SU-DHL-6 (cell line): ENCODE results near the gene SLC8A2.

Experiments
- H2AFZ ChIP-seq: fragments of 200-600 bp; sonication (generic); 2 replicates; pipeline ENCODE4 v1.6.1; 2014; ENCODE audit warnings: low read depth, mild to moderate bottlenecking, moderate library complexity, mixed read lengths, antibody characterized with exemption, low read length; ENCODE audit not compliant: severe bottlenecking
- H3F3A ChIP-seq: fragments of 200-600 bp; shearing (Covaris generic); 2 replicates; pipeline ENCODE4 v1.6.0; 2016; ENCODE audit warnings: antibody characterized with exemption, mild to moderate bottlenecking; ENCODE audit not compliant: insufficient read depth
- H3K27ac ChIP-seq: fragments of 200-600 bp; sonication (generic); 2 replicates; pipeline ENCODE4 v1.5.1; 2016; ENCODE audit warnings: low read depth, mild to moderate bottlenecking, low read length, moderate library complexity, mixed read lengths
- H3K27me3 ChIP-seq: fragments of 200-600 bp; sonication (generic), shearing (Covaris generic); 2 replicates; pipeline ENCODE4 v1.6.0; 2014; ENCODE audit warnings: mild to moderate bottlenecking, low read length
- H3K36me3 ChIP-seq: fragments of 200-600 bp; sonication (generic); 2 replicates; pipeline ENCODE4 v1.6.1; 2014; ENCODE audit warnings: mild to moderate bottlenecking, low read length, mixed read lengths
- H3K4me2 ChIP-seq: fragments of 300-600, 200-600 bp; shearing (Covaris generic), sonication (generic); 2 replicates; pipeline ENCODE4 v1.6.0; 2014; ENCODE audit warnings: low read length, low read depth, mild to moderate bottlenecking; ENCODE audit not compliant: poor library complexity, severe bottlenecking
- H3K4me3 ChIP-seq: fragments of 200-600 bp; sonication (generic); 2 replicates; pipeline ENCODE4 v1.5.1; 2014; ENCODE audit warnings: antibody characterized with exemption, low read length, mild to moderate bottlenecking, mixed read lengths; ENCODE audit not compliant: insufficient read depth, poor library complexity, severe bottlenecking
- H3K79me2 ChIP-seq: fragments of 200-600 bp; sonication (generic); 2 replicates; pipeline ENCODE4 v1.6.1; 2014; ENCODE audit warnings: mild to moderate bottlenecking, low read length, moderate library complexity; ENCODE audit not compliant: insufficient read depth
- H3K9ac ChIP-seq: fragments of 200-600 bp; sonication (generic); 2 replicates; pipeline ENCODE4 v1.7.0; 2014; ENCODE audit warnings: mild to moderate bottlenecking, low read length
- H3K9me2 ChIP-seq: fragments of 200-600 bp; sonication (generic); replicated peaks from 2 replicates; pipeline ENCODE4 v1.6.1; 2014; ENCODE audit warnings: low read length; ENCODE audit not compliant: insufficient read depth
- H3K9me3 ChIP-seq: fragments of 200-600 bp; sonication (generic); 2 replicates; pipeline ENCODE4 v1.6.1; 2014; ENCODE audit warnings: low read length, mixed read lengths; ENCODE audit not compliant: insufficient read depth
- H4K20me1 ChIP-seq: fragments of 200-600 bp; sonication (generic); 2 replicates; pipeline ENCODE4 v1.6.1; 2014; ENCODE audit warnings: low read depth, mild to moderate bottlenecking, antibody characterized with exemption, low read length, moderate library complexity, mixed read lengths
- CTCF ChIP-seq: fragments of 200-600 bp; sonication (generic); IDR thresholded peaks from one replicate; pipeline ENCODE4 v1.5.1; 2017; ENCODE audit warnings: antibody characterized with exemption, mild to moderate bottlenecking, low read length, moderate library complexity; ENCODE audit not compliant: insufficient read depth, poor library complexity, severe bottlenecking
- EZH2phosphoT487 ChIP-seq: fragments of 200-600 bp; sonication (generic), shearing (Covaris generic); conservative IDR thresholded peaks from 2 replicates; pipeline ENCODE4 v1.6.1; 2018; ENCODE audit warnings: mild to moderate bottlenecking, antibody characterized with exemption, low read length, moderate library complexity, mixed read lengths

The SLC8A2 gene

DNA sequence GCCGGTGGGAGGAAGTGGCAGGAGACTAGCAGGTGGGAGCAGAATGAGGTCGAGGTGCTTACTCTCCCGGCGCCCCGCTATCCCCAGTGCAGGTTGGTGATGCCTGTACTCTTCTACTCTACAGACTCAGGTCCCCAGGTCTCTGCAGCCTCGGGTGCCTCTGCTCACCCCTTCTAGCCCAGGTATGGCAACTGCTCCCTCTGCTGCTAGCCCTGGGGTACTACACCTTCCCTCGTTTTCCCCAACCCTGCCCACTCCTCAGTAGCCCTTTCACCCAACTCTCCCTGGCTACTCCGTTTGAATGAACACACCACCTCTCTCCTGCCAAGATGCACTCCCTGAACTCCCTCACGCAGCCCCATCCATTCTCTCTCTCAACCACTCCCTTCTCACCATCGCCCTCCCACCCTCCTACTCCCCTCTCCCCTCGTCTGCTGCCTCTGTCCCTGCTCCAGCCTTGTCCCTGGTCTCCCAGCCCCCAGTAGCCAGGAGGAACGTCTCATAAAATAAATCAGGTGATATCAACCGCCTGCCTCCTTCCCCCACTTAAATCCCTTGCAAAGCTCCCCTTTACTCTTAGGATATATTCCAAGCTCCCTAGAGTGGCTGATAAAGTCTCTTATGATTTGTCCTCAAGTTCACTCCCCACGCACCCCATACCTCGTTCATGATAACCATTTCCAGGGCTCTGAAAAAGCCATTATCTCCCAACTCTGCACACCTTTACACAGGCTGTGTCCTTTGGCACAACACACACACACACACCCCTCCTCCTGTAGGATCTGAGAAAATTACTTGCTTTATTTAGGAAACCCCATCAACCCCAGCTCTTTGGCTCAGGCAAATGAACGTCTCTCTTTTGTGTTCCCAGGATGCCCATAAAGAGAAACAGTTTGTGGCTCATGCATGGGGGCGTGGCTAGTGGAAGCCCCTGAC is 44.2 kb downstream of the SLC8A2 start:
- Histone ChIP-seq H2AFZ (peak overlapping the region; percentile 5), H3K9ac (no peak overlapping the region), H3K9me2 (no peaks in the 10 kb centered on the region), H3K9me3 (no peaks in the 10 kb centered on the region), H3K36me3 (no peaks in the 10 kb centered on the region), H3F3A (peaks cover 7% of the 10 kb centered on the region), H3K4me2 (peak overlapping the region; percentile 59), H3K27ac (no peak overlapping the region), H3K79me2 (no peaks in the 10 kb centered on the region), H3K27me3 (0 out of 2 replicates have a peak, but pooled peaks cover 3% of the 10 kb centered on the region), H4K20me1 (no peaks in the 10 kb centered on the region), H3K4me3 (no peak overlapping the region)
- TF ChIP-seq CTCF, result peak; percentile 63
- no peak for TF ChIP-seq EZH2phosphoT487

- Histone ChIP-seq H3F3A (peaks cover 7% of the 10 kb centered on the region), H3K9ac (no peak overlapping the region), H3K79me2 (no peaks in the 10 kb centered on the region), H3K4me3 (no peak overlapping the region), H3K27me3 (0 out of 2 replicates have a peak, but pooled peaks cover 3% of the 10 kb centered on the region), H3K36me3 (no peaks in the 10 kb centered on the region), H2AFZ (no peak overlapping the region), H3K9me3 (no peaks in the 10 kb centered on the region), H3K4me2 (no peak overlapping the region), H4K20me1 (no peaks in the 10 kb centered on the region), H3K9me2 (no peaks in the 10 kb centered on the region), H3K27ac (no peak overlapping the region)
- no peak for TF ChIP-seq CTCF
- no peak for TF ChIP-seq EZH2phosphoT487
Observed at GRCh38 chr19:47423203-47423882, 48.4 kb downstream of the SLC8A2 start.

- no peaks in the 10 kb centered on the region for H3K36me3 ChIP-seq
- H2AFZ ChIP-seq, result no peak overlapping the region
- no peaks in the 10 kb centered on the region for H3K79me2 ChIP-seq
- H3K9me3 ChIP-seq, result no peaks in the 10 kb centered on the region
- H3K9me2 ChIP-seq, result no peaks in the 10 kb centered on the region
- no peak for TF ChIP-seq CTCF
- no peak for TF ChIP-seq EZH2phosphoT487
- H4K20me1 ChIP-seq, result no peaks in the 10 kb centered on the region
- H3K4me2 ChIP-seq, result no peak overlapping the region
- no peak overlapping the region for H3K9ac ChIP-seq
- H3F3A ChIP-seq, result peaks cover 4% of the 10 kb centered on the region
- H3K27me3 ChIP-seq, result 0 out of 2 replicates have a peak, but pooled peaks cover 3% of the 10 kb centered on the region
- H3K4me3 ChIP-seq, result no peak overlapping the region
- H3K27ac ChIP-seq, result no peak overlapping the region
Observed at GRCh38 chr19:47422417-47423163, 49.1 kb downstream of the SLC8A2 start.
